ENCODE results near the gene JARID2. TPM values are rescaled to one million over a fixed set of nuclear protein-coding genes. Genes with fewer than 3 reads are reported as not detected.
A peak's percentile ranks its signal among the peaks of the same experiment; 100 is the strongest.

Gene JARID2
- total RNA-seq, 2 experiments from 2014 or later, result 19.0 to 19.5 TPM

GRCh38 chr6:15301179-15302006 lies 55.5 kb downstream of the JARID2 start:
- Histone ChIP-seq H3K9me2 (ENCODE audit: insufficient read depth, low read length) (no peaks in the 10 kb centered on the region), H3K4me3 (ENCODE audit: low read depth, low read length, poor library complexity, severe bottlenecking) (no peak overlapping the region), H3K27ac (ENCODE audit: low read depth, low read length, poor library complexity, severe bottlenecking) (no peak overlapping the region), H3K4me1 (ENCODE audit: insufficient read depth, low read length, poor library complexity, severe bottlenecking) (peaks cover 74% of the 10 kb centered on the region), H3K36me3 (ENCODE audit: insufficient read depth, low read length) (no peaks in the 10 kb centered on the region), H3K4me2 (ENCODE audit: low read length) (peak overlapping the region; percentile 59; the same call in 1 of the 2 replicates), H3K9me3 (ENCODE audit: low read length) (no peaks in the 10 kb centered on the region), H4K20me1 (ENCODE audit: insufficient read depth, low read length) (no peaks in the 10 kb centered on the region), H2AFZ (ENCODE audit: low read length) (peak overlapping the region; percentile 1; the same call in 1 of the 2 replicates), H3K79me2 (ENCODE audit: insufficient read depth, low read depth, low read length) (peaks cover 57% of the 10 kb centered on the region; the same call in 1 of the 2 replicates)
- TF ChIP-seq CTCF (conservative IDR thresholded peaks at IDR 0.05; ENCODE audit: low read length) (no peak), EZH2phosphoT487 (IDR thresholded peaks at IDR 0.05; ENCODE audit: borderline replicate concordance, low read depth, low read length) (no peak)
- intact Hi-C loops (cut with micrococcal nuclease; ENCODE audit: unreplicated experiment), result no loop called here
- ChIA-PET CTCF (ENCODE audit: unreplicated experiment) (no interaction called here), POLR2A (interaction anchor here (0.6 to 1.5 kb wide), 6 partner anchors 11 to 47 kb away, joined by 3 to 5 read pairs (median 4); no protein-coding TSS in a partner anchor)
- no TSS peak for BruUV-seq (replicated peaks)
- no peak for DNase-seq (ENCODE audit: low spot score)

- DNase-seq (ENCODE audit: low spot score), result no peak
- no peaks in the 10 kb centered on the region for H3K9me3 ChIP-seq (ENCODE audit: low read length)
- ChIA-PET POLR2A (interaction anchor here (1.2 to 1.9 kb wide), 4 partner anchors 10 to 85 kb away, joined by 3 to 9 read pairs (median 4); no protein-coding TSS in a partner anchor), CTCF (ENCODE audit: unreplicated experiment) (no interaction called here)
- intact Hi-C loops (cut with micrococcal nuclease; ENCODE audit: unreplicated experiment), result no loop called here
- H3K9me2 ChIP-seq (ENCODE audit: insufficient read depth, low read length), result no peaks in the 10 kb centered on the region
- no peak overlapping the region for H2AFZ ChIP-seq (ENCODE audit: low read length)
- TF ChIP-seq EZH2phosphoT487 (IDR thresholded peaks at IDR 0.05; ENCODE audit: borderline replicate concordance, low read depth, low read length) (no peak), CTCF (conservative IDR thresholded peaks at IDR 0.05; ENCODE audit: low read length) (no peak)
- H3K4me1 ChIP-seq (ENCODE audit: insufficient read depth, low read length, poor library complexity, severe bottlenecking), result peaks cover 66% of the 10 kb centered on the region
- H3K36me3 ChIP-seq (ENCODE audit: insufficient read depth, low read length), result no peaks in the 10 kb centered on the region
- peaks cover 50% of the 10 kb centered on the region; the same call in 1 of the 2 replicates for H3K79me2 ChIP-seq (ENCODE audit: insufficient read depth, low read depth, low read length)
- BruUV-seq (replicated peaks), result no TSS peak
- no peak overlapping the region for H3K27ac ChIP-seq (ENCODE audit: low read depth, low read length, poor library complexity, severe bottlenecking)
- H4K20me1 ChIP-seq (ENCODE audit: insufficient read depth, low read length), result no peaks in the 10 kb centered on the region
- H3K4me3 ChIP-seq (ENCODE audit: low read depth, low read length, poor library complexity, severe bottlenecking), result no peak overlapping the region
- no peak overlapping the region for H3K4me2 ChIP-seq (ENCODE audit: low read length)
Observed at GRCh38 chr6:15303162-15303919, 57.5 kb downstream of the JARID2 start.
